NCI-H2227 treated with DMSO at 0.1 percent for 48 hours (cell line): ENCODE results near the gene HMGN2.

ENCODE experiments used
- DNase-seq: peaks from one replicate; lab custom pipeline; 2025; lab: John Stamatoyannopoulos, UW

The HMGN2 gene

GRCh38 chr1:26472320-26472900 is at the start of gene HMGN2:
TSS of gene HMGN2 (plus strand) at chr1:26472440. CDS start at chr1:26472613, 173 bp downstream.
- peak; percentile 93 for DNase-seq

- DNase-seq = no peak
Observed at GRCh38 chr1:26429721-26430120, 42.5 kb upstream of the HMGN2 start.

- DNase-seq = peak; percentile 98
Observed at GRCh38 chr1:26431979-26432695, 40.1 kb upstream of the HMGN2 start, which contains the start of gene DHDDS. TSS of gene DHDDS (plus strand) at chr1:26432321. CDS start at chr1:26432946, 625 bp downstream.

- no peak for DNase-seq
Observed at GRCh38 chr1:26432793-26433192, 39.4 kb upstream of the HMGN2 start.

GRCh38 chr1:26434161-26434752 is 38.0 kb upstream of the HMGN2 start:
- DNase-seq = no peak

- no peak for DNase-seq
Observed at GRCh38 chr1:26438041-26438440, 34.2 kb upstream of the HMGN2 start.

GRCh38 chr1:26440259-26440658 is 32.0 kb upstream of the HMGN2 start:
- no peak for DNase-seq

GRCh38 chr1:26449868-26450267 is 22.4 kb upstream of the HMGN2 start:
- DNase-seq = no peak

- DNase-seq = no peak
Observed at GRCh38 chr1:26450908-26451307, 21.3 kb upstream of the HMGN2 start.

GRCh38 chr1:26452459-26453183 is 19.6 kb upstream of the HMGN2 start:
- DNase-seq = no peak

- no peak for DNase-seq
Observed at GRCh38 chr1:26459148-26459547, 13.1 kb upstream of the HMGN2 start.

- no peak for DNase-seq
Observed at GRCh38 chr1:26459573-26460031, 12.6 kb upstream of the HMGN2 start.

- DNase-seq = no peak
Observed at GRCh38 chr1:26468911-26469310, 3.3 kb upstream of the HMGN2 start.

GRCh38 chr1:26469558-26469957 is 2.7 kb upstream of the HMGN2 start:
- peak; percentile 93 for DNase-seq

- DNase-seq = no peak
Observed at GRCh38 chr1:26470878-26471497, 1.3 kb upstream of the HMGN2 start.

GRCh38 chr1:26471498-26472319 is 531 bp upstream of the HMGN2 start:
- DNase-seq = peak; percentile 87

GRCh38 chr1:26472901-26473845 is 933 bp downstream of the HMGN2 start:
- DNase-seq = peak; percentile 90

GRCh38 chr1:26474818-26475217 is 2.6 kb downstream of the HMGN2 start:
- no peak for DNase-seq

- DNase-seq = no peak
Observed at GRCh38 chr1:26475989-26476388, 3.7 kb downstream of the HMGN2 start.

- DNase-seq = no peak
Observed at GRCh38 chr1:26476958-26477357, 4.7 kb downstream of the HMGN2 start.
